HG02885 (cell line): Measurements from ENCODE around the gene LGI2.
"Not testable (repeated sequence)": the region's sequence is repeated elsewhere in the genome, so short reads cannot be mapped to it uniquely, and the experiment has no call there.

ENCODE experiments used
- ATAC-seq: cut with Tn5 transposase; IDR thresholded peaks from one replicate; pipeline ENCODE4 v1.9.1; 2021; ENCODE audit warnings: mild to moderate bottlenecking; ENCODE audit not compliant: unreplicated experiment, poor library complexity

The LGI2 gene

DNA sequence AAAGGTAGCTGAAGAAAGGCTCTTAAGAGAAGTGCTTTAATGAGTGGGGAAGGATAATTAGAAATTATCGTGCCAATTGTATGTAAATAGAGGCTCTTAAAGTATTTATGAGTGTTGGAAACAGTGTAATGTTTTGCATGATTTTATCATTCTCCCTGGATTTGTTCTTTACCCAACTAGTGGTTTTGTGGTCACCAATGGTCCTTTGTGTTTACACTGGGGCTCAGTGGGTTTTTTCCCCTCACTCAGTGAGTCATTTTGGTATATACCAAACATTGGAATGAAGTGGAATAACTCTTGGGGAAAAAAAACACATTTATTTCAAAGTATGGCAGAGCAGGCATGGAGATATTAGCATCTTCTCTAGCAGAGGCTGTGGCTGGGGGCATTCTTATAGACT, 20.8 kb upstream of the LGI2 start:
- no peak for ATAC-seq

DNA sequence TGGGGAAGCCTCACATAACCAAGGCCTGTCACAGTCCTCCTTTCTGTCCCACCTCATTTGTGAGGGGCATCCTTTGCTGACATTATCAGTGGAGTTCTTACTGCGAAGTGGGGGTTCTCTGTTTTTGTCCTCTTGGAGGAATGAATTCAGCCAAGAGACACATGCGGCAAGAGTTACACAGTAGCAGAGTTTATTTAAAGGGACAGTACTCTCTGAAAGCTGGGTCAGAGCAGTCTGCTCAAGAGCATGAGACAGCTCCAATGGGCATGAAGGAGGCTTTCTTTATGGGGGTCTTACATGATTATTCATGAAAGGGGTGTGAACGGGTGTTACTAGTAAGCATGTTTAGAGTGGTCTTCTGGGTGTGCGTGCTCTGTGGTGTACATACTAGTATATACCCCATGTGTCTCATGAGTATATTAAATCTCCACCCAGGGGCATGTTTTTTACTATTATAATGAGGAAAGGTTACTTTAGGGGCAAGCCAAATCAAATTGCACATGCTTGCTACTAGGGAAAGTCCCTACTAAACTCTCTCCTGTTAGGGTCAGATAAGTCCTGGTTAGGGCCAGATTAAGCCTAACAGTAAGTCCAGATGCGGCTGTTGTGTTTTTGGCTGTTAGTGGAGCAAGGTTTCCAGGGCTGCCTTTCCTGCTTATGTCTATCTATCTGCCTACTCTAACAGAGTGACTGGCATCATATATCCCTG, 19.8 kb upstream of the LGI2 start:
- ATAC-seq: no peak

- no peak for ATAC-seq
These were observed 12.8 kb upstream of the LGI2 start for GRCh38 chr4:25043548-25043947.

GRCh38 chr4:25033526-25033925, 2.8 kb upstream of the LGI2 start:
- ATAC-seq: no peak

GRCh38 chr4:25032126-25032525, 1.4 kb upstream of the LGI2 start:
- ATAC-seq: no peak

- ATAC-seq: no peak
These were observed 403 bp upstream of the LGI2 start for GRCh38 chr4:25031077-25031621.

DNA sequence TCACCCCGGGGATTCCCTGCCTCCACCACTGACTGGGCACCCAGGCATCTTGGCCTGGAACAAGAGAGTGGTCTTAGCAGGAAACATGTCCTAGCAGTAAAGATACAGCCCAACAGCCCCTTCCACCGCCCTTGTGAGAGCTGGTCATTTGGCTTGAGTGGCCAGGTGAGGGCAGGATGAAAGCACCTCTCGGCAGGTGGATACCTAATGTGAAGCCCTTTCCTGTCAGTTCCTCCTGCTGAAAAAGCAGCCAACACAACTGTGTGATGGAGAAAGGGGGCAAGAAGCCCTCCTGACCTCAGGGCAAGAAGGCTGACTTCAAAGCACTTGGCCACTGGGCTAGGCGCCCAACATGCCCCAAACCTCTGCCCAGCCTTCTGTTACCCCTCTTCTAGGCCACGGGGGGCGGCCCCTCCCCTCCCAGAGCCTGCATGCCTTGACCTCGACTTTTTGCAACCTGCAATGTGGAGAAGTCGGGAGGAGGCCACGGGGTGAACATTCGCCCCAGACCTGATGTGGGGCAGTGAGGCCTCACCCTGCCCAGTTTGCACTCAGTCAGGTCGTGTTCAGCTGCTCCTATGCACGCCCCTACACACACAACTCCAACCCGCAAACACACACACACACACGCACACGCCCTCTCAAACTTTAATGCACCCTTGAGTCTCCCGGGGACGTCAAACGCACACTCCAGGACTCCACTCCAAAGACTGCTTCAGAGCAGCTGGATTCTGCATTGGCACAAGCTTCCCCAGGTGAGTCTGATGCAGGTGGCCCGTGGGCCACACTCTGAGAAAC, 1.1 kb downstream of the LGI2 start:
- ATAC-seq: no peak

GRCh38 chr4:25028851-25029250, 1.9 kb downstream of the LGI2 start:
- ATAC-seq: no peak

- ATAC-seq: no peak
These were observed 8.0 kb downstream of the LGI2 start for GRCh38 chr4:25022766-25023165.

DNA sequence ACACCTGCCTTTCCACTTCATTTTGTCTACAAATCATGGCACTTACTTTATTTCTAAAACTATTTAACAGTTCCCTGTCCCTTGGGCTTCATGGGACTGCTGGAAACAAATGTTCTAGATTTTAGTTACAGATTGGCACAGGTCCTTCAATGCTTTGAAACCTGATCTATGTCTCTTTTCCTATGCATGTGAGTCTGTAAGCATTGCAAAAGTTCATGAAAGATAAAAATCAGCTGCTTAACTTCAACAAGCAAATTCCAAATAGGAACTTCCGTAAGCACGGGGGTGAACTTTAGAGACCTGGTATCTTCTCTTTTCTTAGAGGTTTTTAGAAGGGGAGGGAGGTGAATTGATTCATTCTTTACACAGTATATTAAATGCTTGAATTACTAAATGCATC, 9.5 kb downstream of the LGI2 start:
- ATAC-seq: no peak

DNA sequence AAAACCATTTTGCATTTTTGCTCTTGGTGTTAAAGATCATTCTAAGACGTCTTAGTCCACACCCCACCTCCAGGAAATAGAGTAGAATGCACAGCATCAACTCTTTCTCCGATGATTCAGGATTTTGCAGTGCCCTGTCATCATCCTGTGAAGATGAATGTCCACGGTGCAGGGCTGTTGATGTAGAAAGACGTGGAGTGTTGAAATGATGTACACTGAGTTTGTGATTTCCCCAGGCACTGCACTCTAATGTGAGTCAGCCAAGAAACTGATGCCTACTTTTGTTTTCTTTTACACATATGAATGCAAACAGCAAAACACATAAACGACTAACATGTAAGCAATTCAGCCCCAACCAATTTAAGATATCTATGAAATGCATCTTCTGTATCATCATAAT, 10.5 kb downstream of the LGI2 start:
- ATAC-seq: no peak

GRCh38 chr4:25019501-25019900, 11.2 kb downstream of the LGI2 start:
- no peak for ATAC-seq

GRCh38 chr4:25015012-25015411, 15.7 kb downstream of the LGI2 start:
- no peak for ATAC-seq

DNA sequence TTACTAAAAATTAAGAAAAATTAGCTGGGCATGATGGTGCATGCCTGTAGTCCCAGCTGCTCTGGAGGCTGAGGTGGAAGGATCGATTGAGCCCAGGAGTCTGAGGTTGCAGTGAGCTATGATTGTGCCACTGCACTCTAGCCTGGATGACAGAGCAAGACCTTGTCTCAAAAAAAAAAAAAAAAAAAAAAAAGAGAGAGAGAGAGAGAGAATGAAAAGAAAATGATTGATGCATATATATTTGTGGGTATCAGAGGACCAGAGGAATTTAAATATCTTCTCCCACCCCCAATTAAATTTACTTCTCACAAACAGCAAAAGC, 16.1 kb downstream of the LGI2 start:
- not testable (repeated sequence) for ATAC-seq

DNA sequence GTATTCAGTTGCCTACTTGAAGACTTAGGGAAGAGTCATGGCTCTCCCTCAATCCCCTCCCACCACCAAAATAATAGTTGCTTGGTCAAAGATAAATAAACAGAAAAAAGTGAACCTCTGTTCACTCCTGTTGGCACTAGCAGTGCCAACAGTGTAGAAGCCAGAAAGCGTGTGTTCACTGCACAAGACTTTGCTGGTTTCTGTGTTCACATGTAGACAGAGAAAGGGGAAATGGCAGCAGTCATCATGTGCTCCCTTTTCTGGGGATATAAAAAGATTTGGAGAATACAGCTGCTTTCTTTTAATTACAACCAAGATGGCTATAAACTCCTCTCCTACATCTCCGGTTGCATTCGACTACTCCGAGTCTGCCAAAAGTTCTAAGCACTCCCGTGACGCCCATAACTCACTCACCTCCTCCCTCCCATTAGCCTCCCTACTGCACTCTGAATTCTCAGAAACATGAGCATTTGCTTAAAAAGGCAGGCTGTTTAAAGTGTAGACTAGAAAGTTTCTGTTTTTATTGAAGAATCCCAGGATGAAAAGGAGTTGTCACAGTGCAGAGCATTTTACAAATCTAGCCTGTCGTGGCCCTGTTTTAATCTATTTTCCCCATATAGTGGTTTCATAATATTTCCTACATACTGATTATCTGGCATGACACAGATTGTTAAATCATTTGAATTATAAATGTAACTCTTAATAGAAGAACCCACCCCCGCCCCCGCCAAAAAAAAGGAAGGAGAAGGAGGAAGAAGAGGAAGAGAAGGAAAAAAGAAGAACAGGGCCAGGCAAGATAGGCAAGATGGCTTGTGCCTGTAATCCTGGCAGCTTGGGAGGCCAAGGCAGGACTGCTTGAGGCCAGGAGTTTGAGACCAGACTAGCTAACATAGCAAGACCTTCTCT, 16.7 kb downstream of the LGI2 start:
- no peak for ATAC-seq

DNA sequence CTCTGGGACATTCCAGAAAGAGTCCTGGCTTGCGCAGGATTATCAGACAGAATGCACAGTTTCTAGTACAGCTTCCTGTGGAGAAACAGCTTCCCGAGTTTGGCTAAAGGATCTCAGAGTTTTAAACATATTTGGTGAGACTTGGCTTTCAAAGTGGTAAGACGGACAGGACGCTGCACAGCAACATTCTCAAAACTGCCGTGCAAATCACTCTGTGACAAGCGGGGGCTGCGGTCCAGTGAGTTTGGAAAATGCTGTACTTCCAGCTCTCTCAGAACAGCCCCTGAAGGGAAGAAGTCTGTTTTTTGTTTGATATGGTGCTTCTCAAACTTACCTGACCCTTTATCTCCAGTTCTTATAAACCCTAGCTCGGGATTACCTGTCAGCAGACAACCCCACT, 18.1 kb downstream of the LGI2 start:
- ATAC-seq: no peak

GRCh38 chr4:25011135-25011866, 19.4 kb downstream of the LGI2 start:
- no peak for ATAC-seq

GRCh38 chr4:25007598-25007997, 23.1 kb downstream of the LGI2 start:
- no peak for ATAC-seq

DNA sequence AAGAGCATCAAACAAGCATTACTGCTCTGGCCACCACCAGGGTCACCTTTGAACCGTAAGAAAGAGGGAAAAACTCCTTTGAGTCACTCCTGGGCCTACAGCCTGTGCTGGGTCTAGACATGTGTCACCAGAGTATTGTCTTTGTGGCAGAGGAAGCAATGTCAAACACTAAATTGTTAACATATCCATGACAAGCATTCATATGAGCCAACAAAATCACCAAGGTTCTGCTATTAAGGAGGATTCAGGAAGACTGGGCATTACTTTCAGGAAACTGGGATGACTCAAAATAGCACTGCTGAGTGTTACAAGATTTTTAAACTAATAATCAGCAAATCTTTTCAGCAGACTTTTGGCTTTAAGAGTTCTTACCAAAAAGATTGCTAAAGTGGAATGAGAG, 28.1 kb downstream of the LGI2 start:
- no peak for ATAC-seq

DNA sequence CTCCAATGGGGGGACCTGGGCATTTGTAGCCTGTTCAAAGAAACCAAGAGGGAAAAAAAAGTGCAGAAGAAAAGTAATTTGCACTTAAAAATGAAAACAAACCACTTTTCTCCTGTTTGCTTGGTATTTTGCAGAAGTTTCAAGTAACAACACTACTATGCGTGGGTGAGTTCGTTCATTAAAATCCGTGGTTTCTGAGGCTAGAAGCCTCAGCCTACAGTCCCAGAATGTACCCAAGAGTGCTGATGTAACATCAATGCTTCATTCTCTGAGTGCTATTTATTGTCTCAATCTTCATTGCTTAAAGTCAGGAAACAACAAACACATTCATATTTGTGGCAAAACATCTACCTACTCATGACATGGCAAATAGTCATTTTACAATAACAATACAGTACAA, 29.2 kb downstream of the LGI2 start:
- ATAC-seq: peak; percentile 84
